Body of pancreas (tissue), 4 donors: ENCODE data around the gene IL21.

Experiments
- POLR2A ChIP-seq, 3 donors: fragments of 450-650 bp; IDR thresholded peaks; one replicate each; pipeline ENCODE4 v1.6.1; 2016; ENCODE audit warnings: antibody characterized with exemption in 3 of 3, mild to moderate bottlenecking in 2 of 3
- TF ChIP-seq, protein P1 (sequence below), 7 experiments: fragments of 450-650 bp in 4 of 7; fragments of 200-600 bp in 3 of 7; sonication (generic) in 3 of 7; IDR thresholded peaks; one replicate each; pipeline ENCODE4 v1.5.1; 2016 to 2019; ENCODE audit warnings: antibody characterized with exemption in 7 of 7

- TF ChIP-seq, protein P1, sequence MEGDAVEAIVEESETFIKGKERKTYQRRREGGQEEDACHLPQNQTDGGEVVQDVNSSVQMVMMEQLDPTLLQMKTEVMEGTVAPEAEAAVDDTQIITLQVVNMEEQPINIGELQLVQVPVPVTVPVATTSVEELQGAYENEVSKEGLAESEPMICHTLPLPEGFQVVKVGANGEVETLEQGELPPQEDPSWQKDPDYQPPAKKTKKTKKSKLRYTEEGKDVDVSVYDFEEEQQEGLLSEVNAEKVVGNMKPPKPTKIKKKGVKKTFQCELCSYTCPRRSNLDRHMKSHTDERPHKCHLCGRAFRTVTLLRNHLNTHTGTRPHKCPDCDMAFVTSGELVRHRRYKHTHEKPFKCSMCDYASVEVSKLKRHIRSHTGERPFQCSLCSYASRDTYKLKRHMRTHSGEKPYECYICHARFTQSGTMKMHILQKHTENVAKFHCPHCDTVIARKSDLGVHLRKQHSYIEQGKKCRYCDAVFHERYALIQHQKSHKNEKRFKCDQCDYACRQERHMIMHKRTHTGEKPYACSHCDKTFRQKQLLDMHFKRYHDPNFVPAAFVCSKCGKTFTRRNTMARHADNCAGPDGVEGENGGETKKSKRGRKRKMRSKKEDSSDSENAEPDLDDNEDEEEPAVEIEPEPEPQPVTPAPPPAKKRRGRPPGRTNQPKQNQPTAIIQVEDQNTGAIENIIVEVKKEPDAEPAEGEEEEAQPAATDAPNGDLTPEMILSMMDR (IDR thresholded peaks at IDR 0.05): no peak
- no peak for TF ChIP-seq POLR2A (IDR thresholded peaks at IDR 0.05)
Observed at GRCh38 chr4:122577189-122577553, 43.7 kb downstream of the IL21 start.
